ENCODE measurements around the gene AKR7A3. TPM values are rescaled to one million over a fixed set of nuclear protein-coding genes. Genes with fewer than 3 reads are reported as not detected.
"Not testable (repeated sequence)": the region's sequence is repeated elsewhere in the genome, so short reads cannot be mapped to it uniquely, and the experiment has no call there.

Gene AKR7A3
- total RNA-seq, 1 donor from 2014 or later: 1.0 TPM

GRCh38 chr1:19319196-19319595 lies 30.6 kb upstream of the AKR7A3 start:
- no peak for DNase-seq (ENCODE audit: low spot score)

- no peak for DNase-seq (ENCODE audit: low spot score)
Measured at GRCh38 chr1:19317126-19317910, 28.7 kb upstream of the AKR7A3 start.

- no peak for DNase-seq (ENCODE audit: low spot score)
Measured at GRCh38 chr1:19315378-19316198, 27.0 kb upstream of the AKR7A3 start.

GRCh38 chr1:19313961-19314882 lies 25.7 kb upstream of the AKR7A3 start:
- DNase-seq (ENCODE audit: low spot score): no peak

- no peak for DNase-seq (ENCODE audit: low spot score)
Measured at GRCh38 chr1:19313636-19313959, 25.0 kb upstream of the AKR7A3 start.

GRCh38 chr1:19312782-19313635 lies 24.4 kb upstream of the AKR7A3 start:
- DNase-seq (ENCODE audit: low spot score): no peak

GRCh38 chr1:19311931-19312781 lies 23.6 kb upstream of the AKR7A3 start, which contains the start of the genes AKR7A2 and SLC66A1:
Gene AKR7A2, minus strand, starts transcription at chr1:19312144. Its CDS starts 20 bp downstream, at chr1:19312124.
Gene SLC66A1, plus strand, starts transcription at chr1:19312326. Its CDS starts 5,352 bp downstream, at chr1:19317678.
- peak; percentile 97 for DNase-seq (ENCODE audit: low spot score)

- DNase-seq (ENCODE audit: low spot score): no peak
Measured at GRCh38 chr1:19311503-19311930, 22.9 kb upstream of the AKR7A3 start.

- DNase-seq (ENCODE audit: low spot score): no peak
Measured at GRCh38 chr1:19310720-19311502, 22.3 kb upstream of the AKR7A3 start.

- no peak for DNase-seq (ENCODE audit: low spot score)
Measured at GRCh38 chr1:19310061-19310460, 21.5 kb upstream of the AKR7A3 start.

- no peak for DNase-seq (ENCODE audit: low spot score)
Measured at GRCh38 chr1:19309123-19309813, 20.7 kb upstream of the AKR7A3 start.

- DNase-seq (ENCODE audit: low spot score): no peak
Measured at GRCh38 chr1:19308509-19308907, 19.9 kb upstream of the AKR7A3 start.

GRCh38 chr1:19307794-19308508 lies 19.4 kb upstream of the AKR7A3 start:
- DNase-seq (ENCODE audit: low spot score): no peak

GRCh38 chr1:19306941-19307340 lies 18.4 kb upstream of the AKR7A3 start:
- DNase-seq (ENCODE audit: low spot score): no peak

- no peak for DNase-seq (ENCODE audit: low spot score)
Measured at GRCh38 chr1:19305880-19306279, 17.3 kb upstream of the AKR7A3 start.

GRCh38 chr1:19304081-19304480 lies 15.5 kb upstream of the AKR7A3 start:
- not testable (repeated sequence) for DNase-seq (ENCODE audit: low spot score)

- no peak for DNase-seq (ENCODE audit: low spot score)
Measured at GRCh38 chr1:19300211-19300610, 11.6 kb upstream of the AKR7A3 start.

Measured in mesenteric fat pad (tissue), 1 donor.